Stimulated activated CD4-positive, alpha-beta T cell treated with anti-CD3 and anti-CD28 coated beads, TNF-alpha, amount 100 ng/mL, for 24 hours (primary cell): ENCODE measurements around the gene CRACDL.

Experiments
- DNase-seq, 3 experiments: peaks; one replicate each; pipeline ENCODE4 v3.0.0-alpha.2; 2020; ENCODE audit warnings: low read depth in 3 of 3

Gene CRACDL

GRCh38 chr2:98750593-98751282, 185.3 kb downstream of the CRACDL start:
- DNase-seq: no peak

DNA sequence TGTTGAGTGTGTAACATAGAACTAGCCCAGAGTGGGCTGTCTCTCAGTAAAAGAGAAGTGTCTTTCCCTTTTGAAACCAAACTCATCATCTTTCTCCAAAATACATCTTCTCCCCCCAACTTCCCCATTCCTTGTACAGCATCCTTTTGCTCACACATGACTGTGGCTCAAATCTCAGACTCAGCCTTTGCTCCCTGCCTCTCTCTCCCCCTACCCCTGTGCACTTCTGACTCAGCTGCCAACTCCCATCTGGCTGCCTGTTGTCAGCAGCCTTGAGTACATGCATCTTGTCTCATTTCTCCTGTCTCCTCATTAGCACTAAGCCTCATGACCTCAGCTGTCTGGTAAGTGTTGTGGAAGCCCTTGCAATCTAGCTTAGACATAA, 187.0 kb downstream of the CRACDL start:
- no peak for DNase-seq

DNA sequence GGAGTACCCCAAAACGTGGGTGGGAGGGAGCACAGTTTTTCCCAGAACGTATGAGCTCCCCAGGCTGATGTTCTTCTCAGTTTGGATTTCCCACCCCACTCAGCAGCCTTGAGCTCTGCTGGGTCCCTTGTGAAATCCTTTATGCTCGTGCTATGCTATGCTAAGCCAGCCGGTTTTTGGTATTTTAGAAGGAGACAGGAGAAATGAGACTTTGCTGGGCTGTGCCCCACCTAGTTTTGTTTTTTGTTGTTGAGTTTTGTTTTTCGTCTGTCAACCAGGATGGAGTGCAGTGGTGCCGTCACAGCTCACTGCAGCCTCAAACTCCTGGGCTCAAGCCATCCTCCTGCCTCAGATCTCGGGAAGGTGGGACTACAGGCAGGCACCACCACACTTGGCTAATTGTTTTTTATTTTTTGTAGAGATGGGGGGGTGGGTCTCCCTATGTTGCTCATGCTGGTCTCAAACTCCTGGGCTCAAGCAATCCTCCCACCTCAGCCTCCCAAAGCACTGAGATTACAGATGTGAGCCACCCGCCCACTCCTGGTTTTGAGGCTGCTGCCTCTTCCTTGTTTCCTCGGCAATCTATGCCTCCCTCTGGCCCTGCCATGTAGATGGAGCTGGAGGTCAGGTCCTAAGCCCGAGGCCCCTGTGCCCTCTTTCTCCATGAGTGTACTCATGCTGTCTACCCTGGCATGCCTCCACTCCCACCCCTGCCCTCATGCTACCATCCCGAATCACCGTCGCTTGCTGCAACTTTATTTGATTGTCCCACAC, 187.5 kb downstream of the CRACDL start:
- no peak for DNase-seq

GRCh38 chr2:98747888-98748287, 188.1 kb downstream of the CRACDL start:
- DNase-seq: no peak

DNA sequence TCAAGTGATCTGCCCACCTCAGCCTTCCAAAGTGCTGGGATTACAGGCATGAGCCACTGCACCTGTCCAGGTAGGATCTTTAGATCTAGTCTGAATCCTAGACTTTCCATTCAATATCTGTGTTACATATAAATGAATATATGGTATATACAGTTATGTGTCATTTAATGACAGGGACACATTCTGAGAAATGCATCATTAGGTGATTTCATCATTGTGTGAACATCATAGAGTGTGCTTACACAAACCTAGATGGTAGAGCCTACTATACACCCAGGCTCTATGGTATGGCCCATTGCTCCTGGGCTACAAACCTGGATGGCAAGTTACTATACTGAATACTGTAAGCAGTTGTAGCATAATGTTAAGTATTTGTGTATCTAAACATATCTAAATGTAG, 189.6 kb downstream of the CRACDL start:
- no peak for DNase-seq

DNA sequence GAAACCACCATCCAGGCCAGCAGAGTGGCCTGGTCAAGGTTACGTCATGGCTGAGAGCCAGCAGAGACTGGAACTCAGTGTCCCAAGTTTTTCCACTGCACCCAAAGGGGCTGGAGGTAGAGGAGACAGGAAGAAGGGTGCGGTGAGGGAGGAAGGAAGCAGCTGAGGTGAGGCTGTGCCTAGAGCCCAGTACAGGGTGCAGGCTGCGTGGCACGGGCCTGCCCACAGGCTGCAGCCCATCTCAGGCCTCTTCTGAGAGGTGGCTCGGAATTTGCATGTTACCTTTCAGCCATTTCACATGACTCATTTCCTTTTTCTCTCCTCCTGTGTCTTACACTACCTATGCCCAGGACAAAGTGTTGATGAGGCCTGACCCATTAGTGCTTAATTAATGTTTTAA, 191.4 kb downstream of the CRACDL start:
- no peak for DNase-seq
